ENCODE results near the gene PCNA.

DNA sequence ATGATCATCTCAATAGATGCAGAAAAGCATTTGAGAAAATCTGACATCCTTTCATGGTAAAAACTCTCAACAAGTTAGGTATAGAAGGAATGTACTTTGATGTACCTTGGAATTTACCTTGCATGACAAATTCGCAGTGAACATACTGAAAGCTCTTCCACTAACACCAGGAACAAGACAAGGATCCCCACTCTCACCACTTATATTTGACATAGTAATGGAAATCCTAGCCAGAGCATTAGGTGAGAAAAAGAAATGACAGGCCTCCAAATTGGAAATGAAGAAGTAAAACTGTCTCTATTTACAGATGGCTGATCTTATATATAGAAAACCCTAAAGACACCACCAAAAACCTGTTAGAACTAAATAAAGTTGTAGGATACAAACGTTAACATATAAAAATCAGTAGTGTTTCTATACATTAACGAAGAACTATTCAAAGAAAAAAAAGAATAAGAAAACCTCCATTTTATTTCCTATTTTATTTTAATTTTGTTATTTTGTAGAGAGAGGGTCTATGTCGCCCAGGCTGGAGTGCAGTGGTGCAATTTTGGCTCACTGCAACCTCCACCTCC lies 26.9 kb downstream of the PCNA start:
- TF ChIP-seq, protein P1, sequence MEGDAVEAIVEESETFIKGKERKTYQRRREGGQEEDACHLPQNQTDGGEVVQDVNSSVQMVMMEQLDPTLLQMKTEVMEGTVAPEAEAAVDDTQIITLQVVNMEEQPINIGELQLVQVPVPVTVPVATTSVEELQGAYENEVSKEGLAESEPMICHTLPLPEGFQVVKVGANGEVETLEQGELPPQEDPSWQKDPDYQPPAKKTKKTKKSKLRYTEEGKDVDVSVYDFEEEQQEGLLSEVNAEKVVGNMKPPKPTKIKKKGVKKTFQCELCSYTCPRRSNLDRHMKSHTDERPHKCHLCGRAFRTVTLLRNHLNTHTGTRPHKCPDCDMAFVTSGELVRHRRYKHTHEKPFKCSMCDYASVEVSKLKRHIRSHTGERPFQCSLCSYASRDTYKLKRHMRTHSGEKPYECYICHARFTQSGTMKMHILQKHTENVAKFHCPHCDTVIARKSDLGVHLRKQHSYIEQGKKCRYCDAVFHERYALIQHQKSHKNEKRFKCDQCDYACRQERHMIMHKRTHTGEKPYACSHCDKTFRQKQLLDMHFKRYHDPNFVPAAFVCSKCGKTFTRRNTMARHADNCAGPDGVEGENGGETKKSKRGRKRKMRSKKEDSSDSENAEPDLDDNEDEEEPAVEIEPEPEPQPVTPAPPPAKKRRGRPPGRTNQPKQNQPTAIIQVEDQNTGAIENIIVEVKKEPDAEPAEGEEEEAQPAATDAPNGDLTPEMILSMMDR (IDR thresholded peaks at IDR 0.05), result no peak
- TF ChIP-seq POLR2A (IDR thresholded peaks at IDR 0.05), result no peak

Data from prostate gland (tissue), 2 donors.